HG03571 (cell line): ENCODE measurements around the gene PC.

ENCODE experiments used
- ATAC-seq: cut with Tn5 transposase; IDR thresholded peaks from one replicate; pipeline ENCODE4 v1.9.1; 2021; ENCODE audit not compliant: unreplicated experiment

The PC gene

GRCh38 chr11:66885950-66886440 is 72.2 kb downstream of the PC start:
- no peak for ATAC-seq

GRCh38 chr11:66885469-66885868 is 72.7 kb downstream of the PC start:
- no peak for ATAC-seq

GRCh38 chr11:66884443-66884842 is 73.7 kb downstream of the PC start:
- no peak for ATAC-seq

- ATAC-seq: no peak
Measured at GRCh38 chr11:66883016-66883965, 74.9 kb downstream of the PC start.

GRCh38 chr11:66882561-66883015 is 75.6 kb downstream of the PC start:
- ATAC-seq: no peak

GRCh38 chr11:66881927-66882452 is 76.2 kb downstream of the PC start:
- no peak for ATAC-seq

GRCh38 chr11:66881451-66881835 is 76.7 kb downstream of the PC start:
- no peak for ATAC-seq

GRCh38 chr11:66880496-66881450 is 77.4 kb downstream of the PC start:
- ATAC-seq: no peak

- ATAC-seq: no peak
Measured at GRCh38 chr11:66879999-66880398, 78.2 kb downstream of the PC start.

- no peak for ATAC-seq
Measured at GRCh38 chr11:66879583-66879982, 78.6 kb downstream of the PC start.

- ATAC-seq: no peak
Measured at GRCh38 chr11:66879000-66879399, 79.2 kb downstream of the PC start.

- ATAC-seq: no peak
Measured at GRCh38 chr11:66878474-66878873, 79.7 kb downstream of the PC start.

GRCh38 chr11:66877588-66878385 is 80.4 kb downstream of the PC start:
- ATAC-seq: no peak

- no peak for ATAC-seq
Measured at GRCh38 chr11:66875378-66875777, 82.8 kb downstream of the PC start.

GRCh38 chr11:66874232-66874631 is 84.0 kb downstream of the PC start:
- no peak for ATAC-seq

- no peak for ATAC-seq
Measured at GRCh38 chr11:66871521-66871901, 86.7 kb downstream of the PC start.

GRCh38 chr11:66870616-66871520 is 87.3 kb downstream of the PC start:
- ATAC-seq: no peak

GRCh38 chr11:66870131-66870530 is 88.1 kb downstream of the PC start:
- ATAC-seq: no peak

GRCh38 chr11:66869567-66869870 is 88.7 kb downstream of the PC start:
- ATAC-seq: no peak
